ENCODE results near the gene NUP62.

DNA sequence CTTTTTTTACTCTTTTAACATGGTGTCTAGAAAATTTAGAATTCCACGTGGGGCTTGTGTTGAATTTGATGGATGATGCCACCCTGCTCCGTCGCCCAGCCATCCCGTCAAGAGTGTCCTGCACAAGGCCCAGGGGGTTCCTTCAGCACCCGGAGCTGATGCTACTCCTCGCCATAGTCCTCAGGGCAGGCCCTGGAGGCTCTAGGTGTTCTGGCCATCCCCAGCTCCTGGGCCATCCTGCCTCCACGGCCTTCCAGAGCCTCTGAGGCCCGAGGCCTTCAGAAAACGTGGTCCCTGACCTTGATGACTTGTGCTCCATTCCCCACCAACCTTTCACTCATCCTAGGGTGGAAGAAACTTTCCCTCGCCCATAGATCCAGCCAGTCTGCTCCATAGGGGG is 55.5 kb downstream of the NUP62 start:
- TF ChIP-seq ATF3 (IDR thresholded peaks at IDR 0.05) (no peak), CTCF (IDR thresholded peaks at IDR 0.05; ENCODE audit: low read depth, low read length, missing input control) (no peak), REST (IDR thresholded peaks at IDR 0.05) (no peak), YY1 (IDR thresholded peaks at IDR 0.05) (no peak), JUND (IDR thresholded peaks at IDR 0.05) (no peak), TAF1 (conservative IDR thresholded peaks at IDR 0.05) (no peak), RAD21 (IDR thresholded peaks at IDR 0.05) (no peak), NR2F2 (IDR thresholded peaks at IDR 0.05) (no peak), EGR1 (IDR thresholded peaks at IDR 0.05; ENCODE audit: low read depth in 2 of 2) (no peak)
- TF ChIP-seq, protein P1, sequence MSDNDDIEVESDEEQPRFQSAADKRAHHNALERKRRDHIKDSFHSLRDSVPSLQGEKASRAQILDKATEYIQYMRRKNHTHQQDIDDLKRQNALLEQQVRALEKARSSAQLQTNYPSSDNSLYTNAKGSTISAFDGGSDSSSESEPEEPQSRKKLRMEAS (IDR thresholded peaks at IDR 0.05) = no peak
- TF ChIP-seq, protein P2, sequence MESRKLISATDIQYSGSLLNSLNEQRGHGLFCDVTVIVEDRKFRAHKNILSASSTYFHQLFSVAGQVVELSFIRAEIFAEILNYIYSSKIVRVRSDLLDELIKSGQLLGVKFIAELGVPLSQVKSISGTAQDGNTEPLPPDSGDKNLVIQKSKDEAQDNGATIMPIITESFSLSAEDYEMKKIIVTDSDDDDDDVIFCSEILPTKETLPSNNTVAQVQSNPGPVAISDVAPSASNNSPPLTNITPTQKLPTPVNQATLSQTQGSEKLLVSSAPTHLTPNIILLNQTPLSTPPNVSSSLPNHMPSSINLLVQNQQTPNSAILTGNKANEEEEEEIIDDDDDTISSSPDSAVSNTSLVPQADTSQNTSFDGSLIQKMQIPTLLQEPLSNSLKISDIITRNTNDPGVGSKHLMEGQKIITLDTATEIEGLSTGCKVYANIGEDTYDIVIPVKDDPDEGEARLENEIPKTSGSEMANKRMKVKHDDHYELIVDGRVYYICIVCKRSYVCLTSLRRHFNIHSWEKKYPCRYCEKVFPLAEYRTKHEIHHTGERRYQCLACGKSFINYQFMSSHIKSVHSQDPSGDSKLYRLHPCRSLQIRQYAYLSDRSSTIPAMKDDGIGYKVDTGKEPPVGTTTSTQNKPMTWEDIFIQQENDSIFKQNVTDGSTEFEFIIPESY (IDR thresholded peaks at IDR 0.05) = no peak
